Activated CD4-positive, alpha-beta memory T cell treated with anti-CD3 and anti-CD28 coated beads for 36 hours (primary cell): ENCODE measurements around the gene UBASH3B. TPM values are rescaled to one million over a fixed set of nuclear protein-coding genes. Genes with fewer than 3 reads are reported as not detected.

Experiments used
- CTCF ChIA-PET: fragments of 350-600 bp; sonication (Branson Sonifier 250); formaldehyde crosslinking; loops from one replicate; lab custom pipeline; 2021; ENCODE audit warnings: antibody characterized with exemption, inconsistent platforms; lab: Charles Lee
- POLR2A ChIA-PET: fragments of 350-600 bp; sonication (Branson Sonifier 250); formaldehyde crosslinking; loops from one replicate; lab custom pipeline; 2021; ENCODE audit warnings: antibody characterized with exemption; lab: Charles Lee
- DNase-seq: peaks from one replicate; pipeline ENCODE4 v3.0.0-alpha.2; 2020
- H3K27ac Mint-ChIP-seq: one replicate; pipeline ENCODE4 v1.8.0; 2021; ENCODE audit warnings: mixed read lengths
- H3K27me3 Mint-ChIP-seq: one replicate; pipeline ENCODE4 v1.8.0; 2021; ENCODE audit warnings: mixed read lengths
- H3K36me3 Mint-ChIP-seq: one replicate; pipeline ENCODE4 v1.8.0; 2021; ENCODE audit warnings: mixed read lengths
- H3K4me1 Mint-ChIP-seq: one replicate; pipeline ENCODE4 v1.8.0; 2021; ENCODE audit warnings: low read depth, mixed read lengths
- H3K4me3 Mint-ChIP-seq: one replicate; pipeline ENCODE4 v1.8.0; 2021; ENCODE audit warnings: mild to moderate bottlenecking, mixed read lengths
- H3K9me3 Mint-ChIP-seq: one replicate; pipeline ENCODE4 v1.8.0; 2021; ENCODE audit warnings: mixed read lengths
- intact Hi-C: fragments of 100-400 bp; cut with micrococcal nuclease; formaldehyde crosslinking; loops from one replicate; pipeline ENCODE4 v1.15.1; 2023
- total RNA-seq, 2 experiments: library from RNA; stranded (reverse); gene quantifications; one replicate each; pipeline ENCODE4 v1.2.3, GENCODE V29; 2021

Gene UBASH3B
- total RNA-seq, 2 experiments from 2014 or later, result 18.8 to 20.8 TPM

- Mint-ChIP-seq H3K36me3 (no peaks in the 10 kb centered on the region), H3K27ac (no peak overlapping the region), H3K4me1 (peaks cover 24% of the 10 kb centered on the region), H3K9me3 (no peaks in the 10 kb centered on the region), H3K27me3 (no peaks in the 10 kb centered on the region), H3K4me3 (no peak overlapping the region)
- CTCF ChIA-PET, result no interaction called here
- POLR2A ChIA-PET, result interaction anchor here (0.7 kb wide), 1 partner anchor 17 kb away, joined by 3 read pairs; no protein-coding TSS in a partner anchor
- no peak for DNase-seq
- intact Hi-C loops, result no loop called here
These were observed 58.5 kb downstream of the UBASH3B start for GRCh38 chr11:122714004-122714403.

GRCh38 chr11:122714484-122714883, 59.0 kb downstream of the UBASH3B start:
- no peaks in the 10 kb centered on the region for H3K9me3 Mint-ChIP-seq
- H3K27ac Mint-ChIP-seq, result no peak overlapping the region
- peaks cover 20% of the 10 kb centered on the region for H3K4me1 Mint-ChIP-seq
- CTCF ChIA-PET, result no interaction called here
- no peak overlapping the region for H3K4me3 Mint-ChIP-seq
- no peak for DNase-seq
- intact Hi-C loops, result no loop called here
- H3K36me3 Mint-ChIP-seq, result no peaks in the 10 kb centered on the region
- H3K27me3 Mint-ChIP-seq, result no peaks in the 10 kb centered on the region
- POLR2A ChIA-PET, result no interaction called here

GRCh38 chr11:122715548-122716440, 60.3 kb downstream of the UBASH3B start:
- Mint-ChIP-seq H3K4me1 (peaks cover 29% of the 10 kb centered on the region), H3K9me3 (no peaks in the 10 kb centered on the region), H3K27me3 (no peaks in the 10 kb centered on the region), H3K27ac (no peak overlapping the region), H3K4me3 (no peak overlapping the region), H3K36me3 (no peaks in the 10 kb centered on the region)
- DNase-seq, result no peak
- POLR2A ChIA-PET, result no interaction called here
- intact Hi-C loops, result no loop called here
- CTCF ChIA-PET, result interaction anchor here (1.0 to 1.8 kb wide), 4 partner anchors 18 to 60 kb away, joined by 3 to 7 read pairs (median 4); partner anchors contain the start of gene UBASH3B

GRCh38 chr11:122717264-122717867, 61.8 kb downstream of the UBASH3B start:
- Mint-ChIP-seq H3K9me3 (no peaks in the 10 kb centered on the region), H3K4me3 (no peak overlapping the region), H3K27me3 (no peaks in the 10 kb centered on the region), H3K36me3 (no peaks in the 10 kb centered on the region), H3K27ac (no peak overlapping the region), H3K4me1 (peaks cover 42% of the 10 kb centered on the region)
- peak; percentile 46 for DNase-seq
- intact Hi-C loops, result no loop called here
- ChIA-PET CTCF (interaction anchor here (0.9 to 1.8 kb wide), 2 partner anchors 20 to 62 kb away, joined by 3 to 7 read pairs; partner anchors contain the start of gene UBASH3B), POLR2A (no interaction called here)

- Mint-ChIP-seq H3K27ac (no peak overlapping the region), H3K36me3 (no peaks in the 10 kb centered on the region), H3K27me3 (no peaks in the 10 kb centered on the region), H3K9me3 (no peaks in the 10 kb centered on the region), H3K4me3 (no peak overlapping the region), H3K4me1 (peaks cover 55% of the 10 kb centered on the region)
- intact Hi-C loops, result no loop called here
- no peak for DNase-seq
- CTCF ChIA-PET, result no interaction called here
- POLR2A ChIA-PET, result no interaction called here
These were observed 64.8 kb downstream of the UBASH3B start for GRCh38 chr11:122720107-122720881.

- no peaks in the 10 kb centered on the region for H3K27me3 Mint-ChIP-seq
- no peaks in the 10 kb centered on the region for H3K36me3 Mint-ChIP-seq
- ChIA-PET CTCF (interaction anchor here (1.4 kb wide), 1 partner anchor 59 kb away, joined by 4 read pairs; no protein-coding TSS in a partner anchor), POLR2A (interaction anchor here (0.6 kb wide), 1 partner anchor 144 kb away, joined by 3 read pairs; no protein-coding TSS in a partner anchor)
- DNase-seq, result no peak
- H3K4me3 Mint-ChIP-seq, result no peak overlapping the region
- peak overlapping the region; percentile 38 for H3K27ac Mint-ChIP-seq
- H3K4me1 Mint-ChIP-seq, result peaks cover 56% of the 10 kb centered on the region
- H3K9me3 Mint-ChIP-seq, result no peaks in the 10 kb centered on the region
- intact Hi-C loops, result no loop called here
These were observed 65.9 kb downstream of the UBASH3B start for GRCh38 chr11:122721201-122721963.

GRCh38 chr11:122721964-122722266, 66.4 kb downstream of the UBASH3B start:
- ChIA-PET POLR2A (interaction anchor here (0.6 kb wide), 1 partner anchor 143 kb away, joined by 3 read pairs; no protein-coding TSS in a partner anchor), CTCF (interaction anchor here (0.6 to 1.4 kb wide), 2 partner anchors 58 to 102 kb away, joined by 3 to 4 read pairs; no protein-coding TSS in a partner anchor)
- intact Hi-C loops, result loop anchor here (2.0 kb wide), 1 partner anchor 17 kb away; no protein-coding TSS in a partner anchor
- Mint-ChIP-seq H3K27me3 (no peaks in the 10 kb centered on the region), H3K4me1 (peaks cover 56% of the 10 kb centered on the region), H3K9me3 (no peaks in the 10 kb centered on the region), H3K27ac (no peak overlapping the region), H3K36me3 (no peaks in the 10 kb centered on the region), H3K4me3 (no peak overlapping the region)
- peak; percentile 32 for DNase-seq

GRCh38 chr11:122723106-122723505, 67.6 kb downstream of the UBASH3B start:
- DNase-seq, result no peak
- intact Hi-C loops, result loop anchor here (1.0 to 2.0 kb wide), 4 partner anchors 18 to 48 kb away; no protein-coding TSS in a partner anchor
- H3K4me1 Mint-ChIP-seq, result peaks cover 61% of the 10 kb centered on the region
- no peaks in the 10 kb centered on the region for H3K36me3 Mint-ChIP-seq
- H3K27ac Mint-ChIP-seq, result peak overlapping the region; percentile 34
- no peaks in the 10 kb centered on the region for H3K27me3 Mint-ChIP-seq
- ChIA-PET POLR2A (interaction anchor here (1.2 to 1.5 kb wide), 4 partner anchors 12 to 27 kb away, joined by 3 read pairs; no protein-coding TSS in a partner anchor), CTCF (interaction anchor here (0.8 to 2.2 kb wide), 4 partner anchors 27 to 67 kb away, joined by 3 to 6 read pairs (median 4); no protein-coding TSS in a partner anchor)
- no peaks in the 10 kb centered on the region for H3K9me3 Mint-ChIP-seq
- no peak overlapping the region for H3K4me3 Mint-ChIP-seq

- ChIA-PET POLR2A (interaction anchor here (0.9 to 1.5 kb wide), 5 partner anchors 11 to 28 kb away, joined by 3 read pairs; no protein-coding TSS in a partner anchor), CTCF (interaction anchor here (0.5 to 2.2 kb wide), 5 partner anchors 24 to 67 kb away, joined by 3 to 6 read pairs (median 3); no protein-coding TSS in a partner anchor)
- H3K27ac Mint-ChIP-seq, result peak overlapping the region; percentile 34
- intact Hi-C loops, result loop anchor here (1.0 to 2.0 kb wide), 4 partner anchors 19 to 48 kb away; no protein-coding TSS in a partner anchor
- DNase-seq, result peak; percentile 68
- H3K9me3 Mint-ChIP-seq, result no peaks in the 10 kb centered on the region
- H3K4me3 Mint-ChIP-seq, result no peak overlapping the region
- no peaks in the 10 kb centered on the region for H3K27me3 Mint-ChIP-seq
- no peaks in the 10 kb centered on the region for H3K36me3 Mint-ChIP-seq
- H3K4me1 Mint-ChIP-seq, result peaks cover 66% of the 10 kb centered on the region
These were observed 68.1 kb downstream of the UBASH3B start for GRCh38 chr11:122723576-122723975.

- ChIA-PET CTCF (interaction anchor here (1.0 to 2.2 kb wide), 2 partner anchors 23 to 28 kb away, joined by 3 to 6 read pairs; no protein-coding TSS in a partner anchor), POLR2A (interaction anchor here (1.2 kb wide), 1 partner anchor 28 kb away, joined by 3 read pairs; no protein-coding TSS in a partner anchor)
- no peak for DNase-seq
- Mint-ChIP-seq H3K27ac (no peak overlapping the region), H3K4me3 (no peak overlapping the region), H3K27me3 (no peaks in the 10 kb centered on the region), H3K4me1 (peaks cover 73% of the 10 kb centered on the region), H3K36me3 (no peaks in the 10 kb centered on the region), H3K9me3 (no peaks in the 10 kb centered on the region)
- intact Hi-C loops, result no loop called here
These were observed 69.0 kb downstream of the UBASH3B start for GRCh38 chr11:122724520-122724919.
